ENCODE measurements around the gene APOE.
"Not testable (repeated sequence)": the region's sequence is repeated elsewhere in the genome, so short reads cannot be mapped to it uniquely, and the experiment has no call there.

The APOE gene

GRCh38 chr19:44905437-44906160, at the start of gene APOE:
TSS of gene APOE (plus strand) at chr19:44905796. CDS start at chr19:44906625, 829 bp downstream.
- ATAC-seq (no peak), DNase-seq (no peak)

DNA sequence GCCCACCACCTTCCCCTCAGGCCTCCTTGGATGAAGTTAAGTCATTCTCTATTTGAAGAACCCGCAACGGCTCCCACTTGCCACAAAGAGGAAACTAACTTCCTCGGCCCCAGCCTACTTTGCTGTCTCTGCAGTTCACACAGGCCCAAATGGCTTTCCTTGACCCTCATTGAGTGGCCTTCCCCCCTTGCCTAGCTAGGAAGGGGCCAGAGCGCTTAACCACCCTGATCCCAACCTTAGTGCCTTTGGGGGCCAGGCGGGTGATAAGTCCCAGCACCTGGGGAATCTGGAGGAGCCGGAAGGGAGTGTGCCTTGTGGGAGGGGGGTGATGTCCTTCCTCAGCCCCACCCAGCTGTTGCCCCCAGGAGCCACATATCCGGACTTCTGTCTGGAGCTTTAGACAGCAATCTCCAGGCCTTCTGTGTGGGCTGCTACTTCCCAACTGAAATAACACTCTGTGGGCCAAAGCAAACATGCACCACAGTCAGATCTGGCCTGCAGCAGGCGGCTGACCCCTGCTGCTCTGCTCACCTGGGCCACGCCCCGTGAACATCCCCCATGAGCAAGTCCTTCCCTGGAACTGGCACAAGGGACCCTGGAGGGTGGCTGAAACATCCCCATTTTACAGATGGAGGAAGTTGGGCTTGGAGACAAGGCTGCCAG, 49.0 kb upstream of the APOE start:
- no peak for ATAC-seq

GRCh38 chr19:44857837-44858236, 47.8 kb upstream of the APOE start:
- ATAC-seq = no peak
- no peak for DNase-seq

More for the DNA sequence above, 49.0 kb upstream of the APOE start:
- DNase-seq = no peak

- not testable (repeated sequence) for ATAC-seq, DNase-seq
Observed at GRCh38 chr19:44861576-44861975, 44.0 kb upstream of the APOE start.

- DNase-seq (no peak), ATAC-seq (no peak)
Observed at GRCh38 chr19:44863990-44864389, 41.6 kb upstream of the APOE start.

- DNase-seq = no peak
- ATAC-seq = no peak
Observed at GRCh38 chr19:44865196-44865767, 40.3 kb upstream of the APOE start.

DNA sequence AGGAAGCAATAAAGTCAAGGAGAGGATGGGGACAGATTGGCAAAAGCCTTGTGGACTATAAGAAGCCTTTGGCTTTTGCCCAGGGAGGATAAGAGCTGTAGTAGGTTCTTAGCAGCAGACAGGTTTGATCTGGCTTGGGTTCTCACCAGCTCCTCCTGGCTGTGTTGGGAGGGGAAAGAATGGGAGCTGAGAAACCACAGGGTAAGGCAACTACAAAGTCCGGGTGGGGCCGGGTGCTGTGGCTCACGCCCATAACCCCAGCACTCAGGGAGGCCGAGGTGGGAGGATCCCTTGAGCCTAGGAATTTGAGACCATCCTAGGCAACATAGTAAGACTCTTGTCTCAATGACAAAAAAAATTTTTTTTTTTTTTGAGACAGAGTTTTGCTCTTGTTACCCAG, 38.9 kb upstream of the APOE start:
- DNase-seq (no peak), ATAC-seq (no peak)

GRCh38 chr19:44867578-44867977, 38.0 kb upstream of the APOE start:
- ATAC-seq (no peak), DNase-seq (no peak)

GRCh38 chr19:44869733-44870470, 35.7 kb upstream of the APOE start:
- no peak for DNase-seq
- no peak for ATAC-seq

DNA sequence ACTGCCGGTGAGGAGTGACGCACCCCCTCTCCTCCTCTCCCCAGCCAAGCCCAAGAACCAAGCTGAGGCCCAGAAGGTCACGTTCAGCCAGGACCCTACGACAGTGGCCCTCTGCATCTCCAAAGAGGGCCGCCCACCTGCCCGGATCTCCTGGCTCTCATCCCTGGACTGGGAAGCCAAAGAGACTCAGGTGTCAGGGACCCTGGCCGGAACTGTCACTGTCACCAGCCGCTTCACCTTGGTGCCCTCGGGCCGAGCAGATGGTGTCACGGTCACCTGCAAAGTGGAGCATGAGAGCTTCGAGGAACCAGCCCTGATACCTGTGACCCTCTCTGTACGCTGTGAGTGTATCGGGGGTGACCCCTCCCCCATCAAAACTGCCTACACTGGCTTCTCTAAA, 33.8 kb upstream of the APOE start:
- ATAC-seq (no peak), DNase-seq (no peak)

DNA sequence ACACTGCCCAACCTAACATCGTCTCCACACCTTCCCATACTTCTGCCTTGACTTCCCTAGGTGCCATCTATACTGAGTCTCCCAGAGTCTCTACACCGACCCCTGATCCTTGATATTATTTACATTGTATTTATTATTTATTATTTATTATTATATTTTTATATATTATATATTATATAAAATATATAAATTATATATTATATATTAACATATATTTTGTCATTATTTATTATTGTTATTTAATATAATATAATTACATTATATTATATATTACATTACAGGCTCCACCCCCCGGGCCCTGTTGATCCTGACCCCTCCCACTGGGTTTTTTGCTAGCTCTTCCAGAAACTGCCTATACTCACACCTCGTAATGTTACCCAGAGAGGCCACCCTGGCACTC, 32.9 kb upstream of the APOE start:
- DNase-seq (no peak), ATAC-seq (no peak)

DNA sequence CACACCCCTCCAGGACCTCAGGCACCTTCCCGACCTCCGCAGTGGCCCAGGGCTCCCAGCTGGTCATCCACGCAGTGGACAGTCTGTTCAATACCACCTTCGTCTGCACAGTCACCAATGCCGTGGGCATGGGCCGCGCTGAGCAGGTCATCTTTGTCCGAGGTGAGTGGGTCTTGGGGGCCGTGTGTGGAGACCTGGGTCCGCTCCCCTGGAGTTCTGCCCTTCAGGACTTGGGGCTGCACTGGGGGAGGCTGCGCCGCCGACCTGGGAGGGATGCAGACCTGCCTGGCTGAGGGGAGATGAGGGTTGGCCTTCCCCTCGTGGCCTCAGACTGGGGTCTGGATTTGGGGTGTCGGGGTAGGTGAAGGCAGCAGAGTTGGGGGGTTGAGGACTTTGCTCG, 31.3 kb upstream of the APOE start:
- no peak for ATAC-seq
- no peak for DNase-seq

- DNase-seq = no peak
- ATAC-seq = no peak
Observed at GRCh38 chr19:44875666-44876451, 29.7 kb upstream of the APOE start.

GRCh38 chr19:44876930-44877535, 28.6 kb upstream of the APOE start:
- ATAC-seq (no peak), DNase-seq (no peak)

DNA sequence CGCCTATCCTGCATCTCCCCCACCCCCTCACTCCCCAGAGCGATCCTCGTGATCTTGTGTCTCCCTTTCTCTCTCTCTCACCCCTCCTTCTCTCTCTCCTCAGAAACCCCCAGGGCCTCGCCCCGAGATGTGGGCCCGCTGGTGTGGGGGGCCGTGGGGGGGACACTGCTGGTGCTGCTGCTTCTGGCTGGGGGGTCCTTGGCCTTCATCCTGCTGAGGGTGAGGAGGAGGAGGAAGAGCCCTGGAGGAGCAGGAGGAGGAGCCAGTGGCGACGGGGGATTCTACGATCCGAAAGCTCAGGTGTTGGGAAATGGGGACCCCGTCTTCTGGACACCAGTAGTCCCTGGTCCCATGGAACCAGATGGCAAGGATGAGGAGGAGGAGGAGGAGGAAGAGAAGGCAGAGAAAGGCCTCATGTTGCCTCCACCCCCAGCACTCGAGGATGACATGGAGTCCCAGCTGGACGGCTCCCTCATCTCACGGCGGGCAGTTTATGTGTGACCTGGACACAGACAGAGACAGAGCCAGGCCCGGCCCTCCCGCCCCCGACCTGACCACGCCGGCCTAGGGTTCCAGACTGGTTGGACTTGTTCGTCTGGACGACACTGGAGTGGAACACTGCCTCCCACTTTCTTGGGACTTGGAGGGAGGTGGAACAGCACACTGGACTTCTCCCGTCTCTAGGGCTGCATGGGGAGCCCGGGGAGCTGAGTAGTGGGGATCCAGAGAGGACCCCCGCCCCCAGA, 27.3 kb upstream of the APOE start:
- no peak for DNase-seq
- no peak for ATAC-seq

- no peak for ATAC-seq
Observed at GRCh38 chr19:44879309-44880065, 26.1 kb upstream of the APOE start.

GRCh38 chr19:44882063-44882462, 23.5 kb upstream of the APOE start:
- ATAC-seq (no peak), DNase-seq (no peak)

More at GRCh38 chr19:44879309-44880065, 26.1 kb upstream of the APOE start:
- DNase-seq = no peak

DNA sequence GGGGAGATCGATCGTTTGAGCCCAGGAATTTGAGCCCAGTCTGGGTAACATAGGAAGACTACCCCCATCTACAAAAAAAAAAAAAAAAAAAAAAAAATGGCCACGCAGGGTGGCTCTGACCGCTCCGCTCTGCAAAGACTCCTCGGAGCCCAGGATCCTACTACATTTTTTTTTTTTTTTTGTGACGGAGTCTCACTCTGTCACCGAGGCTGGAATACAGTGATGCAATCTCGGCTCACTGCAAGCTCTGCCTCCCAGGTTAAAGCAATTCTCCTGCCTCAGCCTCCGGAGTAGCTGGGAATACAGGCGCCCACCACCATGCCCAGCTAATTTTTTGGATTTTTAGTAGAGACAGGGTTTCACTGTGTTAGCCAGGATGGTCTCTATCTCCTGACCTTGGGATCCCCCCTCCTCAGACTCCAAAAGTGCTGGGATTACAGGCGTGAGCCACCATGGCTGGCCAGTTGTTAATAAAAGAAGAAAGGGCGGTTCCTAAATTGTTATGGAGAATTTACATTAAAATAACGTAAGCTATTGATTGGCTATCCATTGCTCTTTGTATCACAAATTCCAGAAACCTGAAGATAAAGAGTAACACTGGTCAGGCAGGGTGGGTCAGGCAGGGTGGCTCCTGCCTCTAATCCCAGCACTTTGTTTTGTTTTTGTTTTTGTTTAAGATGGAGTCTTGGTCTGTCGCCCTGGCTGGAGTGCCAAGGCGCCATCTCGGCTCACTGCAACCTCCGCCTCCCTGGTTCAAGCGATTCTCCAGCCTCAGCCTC, 22.8 kb upstream of the APOE start:
- not testable (repeated sequence) for ATAC-seq

GRCh38 chr19:44883922-44884321, 21.7 kb upstream of the APOE start:
- ATAC-seq (no peak), DNase-seq (no peak)

More for the DNA sequence above, 22.8 kb upstream of the APOE start:
- DNase-seq = not testable (repeated sequence)

Data from stimulated activated naive CD8-positive, alpha-beta T cell treated with anti-CD3 and anti-CD28 coated beads, Interleukin-15, Interleukin-2, amounts not matched to agents 100 U/mL and 50 U/mL, for 24 hours (primary cell).